CD4-positive, alpha-beta T cell treated with Interferon gamma for 1 hour (primary cell): ENCODE measurements around the gene MED27.

Experiments
- DNase-seq: peaks from one replicate; pipeline ENCODE4 v3.0.0-alpha.2; 2020

Gene MED27

GRCh38 chr9:131912671-131913070 is 167.0 kb downstream of the MED27 start:
- DNase-seq, result no peak

GRCh38 chr9:131912069-131912468 is 167.6 kb downstream of the MED27 start:
- DNase-seq, result no peak

GRCh38 chr9:131910572-131910971 is 169.1 kb downstream of the MED27 start:
- no peak for DNase-seq

- DNase-seq, result no peak
These were observed 174.5 kb downstream of the MED27 start for GRCh38 chr9:131905144-131905543.

GRCh38 chr9:131899296-131900228 is 180.1 kb downstream of the MED27 start:
- no peak for DNase-seq

GRCh38 chr9:131892902-131893500 is 186.7 kb downstream of the MED27 start:
- no peak for DNase-seq

- DNase-seq, result no peak
These were observed 187.4 kb downstream of the MED27 start for GRCh38 chr9:131892162-131892707.

GRCh38 chr9:131891598-131891997 is 188.1 kb downstream of the MED27 start:
- DNase-seq, result no peak

GRCh38 chr9:131889437-131890251 is 190.0 kb downstream of the MED27 start:
- no peak for DNase-seq

GRCh38 chr9:131888923-131889322 is 190.7 kb downstream of the MED27 start:
- no peak for DNase-seq

- DNase-seq, result no peak
These were observed 192.0 kb downstream of the MED27 start for GRCh38 chr9:131887680-131888079.

- DNase-seq, result no peak
These were observed 192.8 kb downstream of the MED27 start for GRCh38 chr9:131886826-131887225.

GRCh38 chr9:131885144-131885609 is 194.5 kb downstream of the MED27 start:
- DNase-seq, result no peak

- DNase-seq, result no peak
These were observed 195.4 kb downstream of the MED27 start for GRCh38 chr9:131884222-131884621.

GRCh38 chr9:131880833-131881583 is 198.7 kb downstream of the MED27 start:
- DNase-seq, result no peak

GRCh38 chr9:131879911-131880290 is 199.8 kb downstream of the MED27 start:
- DNase-seq, result no peak

GRCh38 chr9:131879181-131879910 is 200.3 kb downstream of the MED27 start:
- no peak for DNase-seq

- no peak for DNase-seq
These were observed 203.2 kb downstream of the MED27 start for GRCh38 chr9:131876486-131876885.

- no peak for DNase-seq
These were observed 203.7 kb downstream of the MED27 start for GRCh38 chr9:131875828-131876485.

GRCh38 chr9:131874916-131875670 is 204.6 kb downstream of the MED27 start:
- DNase-seq, result no peak
